ENCODE measurements around the gene EXD3. TPM values are rescaled to one million over a fixed set of nuclear protein-coding genes. Genes with fewer than 3 reads are reported as not detected.

EXD3 gene
- total RNA-seq, 3 donors from 2014 or later = 39.4 to 56.7 (median 40.1) TPM

DNA sequence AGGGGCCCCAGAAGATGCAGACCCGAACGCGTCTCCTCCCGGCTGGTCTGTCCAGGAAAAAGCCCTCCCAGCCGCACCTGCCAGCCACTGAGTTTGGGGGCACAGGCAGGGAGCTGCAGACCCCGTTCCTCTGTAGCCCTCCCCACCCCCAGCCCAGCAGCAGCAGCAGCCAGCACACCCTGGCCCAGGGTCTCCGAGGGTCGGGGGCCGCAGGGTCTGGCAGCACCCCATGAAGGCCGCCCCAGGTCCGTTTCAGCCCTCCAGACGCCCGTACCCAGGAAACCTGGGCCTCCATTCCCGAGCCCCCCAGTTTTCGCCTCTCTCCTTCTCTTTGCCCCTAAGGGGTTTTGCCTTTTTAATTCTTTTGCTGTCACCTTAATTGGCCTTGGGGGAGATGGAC lies 19.7 kb downstream of the EXD3 start:
- TF ChIP-seq CTCF (IDR thresholded peaks at IDR 0.05) = no peak
- Histone ChIP-seq H3K36me3 (ENCODE audit: low read depth) (no peaks in the 10 kb centered on the region), H3K4me3 (no peak overlapping the region), H3K4me1 (ENCODE audit: low read depth) (peaks cover 29% of the 10 kb centered on the region), H3K9me3 (no peaks in the 10 kb centered on the region)
- ATAC-seq (no peak), DNase-seq (peak in 1 of 3 donors; percentile 33)
- intact Hi-C loops (cut with DNase I, micrococcal nuclease) = no loop called here

DNA sequence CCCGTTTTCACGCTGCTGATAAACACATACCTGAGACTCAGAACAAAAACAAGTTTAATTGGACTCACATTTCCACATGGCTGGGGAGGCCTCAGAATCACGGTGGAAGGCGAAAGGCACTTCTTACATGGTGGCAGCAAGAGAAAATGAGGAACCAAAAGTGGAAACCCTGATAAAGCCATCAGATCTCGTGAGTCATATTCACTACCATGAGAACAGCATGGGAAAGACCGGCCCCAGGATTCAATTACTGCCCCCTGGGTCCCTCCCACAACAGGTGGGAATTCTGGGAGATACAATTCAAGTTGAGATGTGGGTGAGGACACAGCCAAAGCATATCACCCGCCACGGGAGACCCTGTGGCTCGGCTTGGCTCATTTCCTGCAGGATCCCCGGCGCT lies 20.2 kb downstream of the EXD3 start:
- H3K36me3 ChIP-seq (ENCODE audit: low read depth) = no peaks in the 10 kb centered on the region
- H3K4me3 ChIP-seq = no peak overlapping the region
- peaks cover 29% of the 10 kb centered on the region for H3K4me1 ChIP-seq (ENCODE audit: low read depth)
- TF ChIP-seq CTCF (IDR thresholded peaks at IDR 0.05) = no peak
- no peak for ATAC-seq
- intact Hi-C loops (cut with DNase I, micrococcal nuclease) = no loop called here
- H3K9me3 ChIP-seq = no peaks in the 10 kb centered on the region
- no peak for DNase-seq

- Histone ChIP-seq H3K9me3 (no peaks in the 10 kb centered on the region), H3K4me3 (no peak overlapping the region), H3K4me1 (ENCODE audit: low read depth) (peaks cover 12% of the 10 kb centered on the region), H3K36me3 (ENCODE audit: low read depth) (no peaks in the 10 kb centered on the region)
- DNase-seq (peak in 2 of 3 donors; percentile 41 to 54), ATAC-seq (no peak)
- no peak for TF ChIP-seq CTCF (IDR thresholded peaks at IDR 0.05)
- intact Hi-C loops (cut with DNase I, micrococcal nuclease) = no loop called here
Observed at GRCh38 chr9:137398561-137399468, 24.1 kb downstream of the EXD3 start.

GRCh38 chr9:137397675-137398423 lies 25.1 kb downstream of the EXD3 start:
- DNase-seq (peak in 1 of 3 donors; percentile 36), ATAC-seq (no peak)
- H3K9me3 ChIP-seq = no peaks in the 10 kb centered on the region
- H3K4me1 ChIP-seq (ENCODE audit: low read depth) = peaks cover 12% of the 10 kb centered on the region
- intact Hi-C loops (cut with DNase I, micrococcal nuclease) = no loop called here
- H3K4me3 ChIP-seq = no peak overlapping the region
- H3K36me3 ChIP-seq (ENCODE audit: low read depth) = no peaks in the 10 kb centered on the region
- TF ChIP-seq CTCF (IDR thresholded peaks at IDR 0.05) = no peak

DNA sequence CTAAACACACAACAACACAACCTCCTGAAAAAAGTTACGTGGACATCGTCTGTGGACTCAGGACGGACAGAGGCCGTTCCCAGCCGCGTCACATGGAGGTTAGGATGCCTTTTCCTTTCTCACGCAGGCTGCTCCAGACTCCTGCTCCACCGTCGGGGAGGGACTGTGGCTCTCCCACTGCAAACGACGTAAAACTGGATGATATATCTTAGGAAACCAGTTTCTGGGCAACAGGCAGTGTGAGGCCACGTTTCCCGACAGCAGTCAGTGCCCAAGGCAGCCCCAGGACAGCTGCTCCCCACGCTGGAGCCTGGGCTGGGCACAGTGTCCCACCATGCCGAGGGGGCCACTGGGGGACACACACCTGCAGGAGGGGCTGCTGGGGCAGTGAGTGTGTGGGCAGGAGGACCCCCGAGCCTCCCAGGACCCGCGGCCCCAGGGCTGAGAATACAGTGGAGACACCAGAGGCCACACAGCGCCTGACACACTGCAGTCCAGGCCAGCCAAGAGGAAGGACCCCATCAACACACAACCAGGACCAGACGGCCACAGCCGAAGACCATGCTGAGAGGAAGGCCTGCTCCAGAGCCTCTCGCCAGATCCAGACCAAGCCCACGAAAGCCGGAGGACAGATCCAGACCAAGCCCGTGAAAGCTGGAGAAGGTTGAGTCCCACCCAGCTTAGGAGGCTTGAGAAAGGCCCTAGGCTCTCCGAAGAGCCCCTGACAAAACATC lies 26.2 kb downstream of the EXD3 start:
- no peak for TF ChIP-seq CTCF (IDR thresholded peaks at IDR 0.05)
- no peak for ATAC-seq
- Histone ChIP-seq H3K36me3 (ENCODE audit: low read depth) (no peaks in the 10 kb centered on the region), H3K9me3 (no peaks in the 10 kb centered on the region), H3K4me3 (no peak overlapping the region), H3K4me1 (ENCODE audit: low read depth) (peaks cover 13% of the 10 kb centered on the region)
- peak in 1 of 3 donors; percentile 35 for DNase-seq
- intact Hi-C loops (cut with DNase I, micrococcal nuclease) = no loop called here

All from mucosa of descending colon (tissue), 3 donors.